ENCODE results near the gene FANCC.
"Not testable (repeated sequence)": the region's sequence is repeated elsewhere in the genome, so short reads cannot be mapped to it uniquely, and the experiment has no call there.

FANCC gene

DNA sequence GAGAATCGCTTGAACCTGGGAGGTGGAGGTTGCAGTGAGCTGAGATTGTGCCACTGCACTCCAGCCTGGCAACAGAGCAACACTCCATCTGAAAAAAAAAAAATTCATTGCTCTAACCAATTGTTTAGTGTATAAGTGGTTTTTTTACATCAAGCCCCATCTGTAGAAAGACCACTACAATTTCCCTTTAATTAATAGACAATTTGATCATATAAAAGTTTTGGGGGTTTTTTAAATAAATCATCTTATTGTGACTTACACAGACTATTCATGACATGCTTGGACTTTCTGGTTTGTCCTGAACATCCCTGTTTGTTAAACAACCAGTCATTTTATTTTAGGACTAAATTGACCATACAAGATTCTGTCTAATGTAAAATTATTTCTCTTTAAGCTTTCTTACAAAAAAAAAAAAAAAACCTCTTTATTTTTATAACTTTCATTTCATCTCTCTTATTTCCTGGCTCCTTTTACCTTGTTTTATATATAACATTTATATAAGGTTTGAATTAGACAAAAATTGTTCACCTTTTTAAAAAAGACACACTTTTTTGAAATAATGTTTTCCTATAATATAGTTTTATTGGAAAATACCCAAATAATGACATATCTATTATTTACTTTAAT is 9.8 kb upstream of the FANCC start:
- no peak for DNase-seq

GRCh38 chr9:95325221-95325620 is 7.7 kb upstream of the FANCC start:
- DNase-seq = no peak

GRCh38 chr9:95317893-95318211 is 343 bp upstream of the FANCC start:
- no peak for DNase-seq

- DNase-seq = no peak
These were observed 753 bp downstream of the FANCC start for GRCh38 chr9:95316794-95317118.

DNA sequence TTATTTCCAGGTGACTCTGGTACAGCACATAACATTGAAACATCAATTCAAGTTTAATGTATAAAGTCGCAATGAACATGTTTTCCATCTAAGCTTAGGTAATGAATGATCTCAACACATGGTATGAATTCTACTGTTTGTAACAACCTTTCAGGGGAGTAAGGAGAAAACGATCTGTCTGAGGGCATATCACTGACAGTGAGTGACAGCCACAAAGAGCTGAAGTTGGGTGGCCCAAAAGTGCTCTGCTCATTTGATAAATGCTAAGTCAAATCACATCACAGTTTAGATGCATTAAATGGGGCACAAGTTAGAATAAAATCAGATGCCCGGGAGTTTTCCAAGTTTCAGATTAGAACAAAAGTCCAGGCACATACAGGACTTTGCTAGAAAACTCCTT is 1.2 kb downstream of the FANCC start:
- no peak for DNase-seq

DNA sequence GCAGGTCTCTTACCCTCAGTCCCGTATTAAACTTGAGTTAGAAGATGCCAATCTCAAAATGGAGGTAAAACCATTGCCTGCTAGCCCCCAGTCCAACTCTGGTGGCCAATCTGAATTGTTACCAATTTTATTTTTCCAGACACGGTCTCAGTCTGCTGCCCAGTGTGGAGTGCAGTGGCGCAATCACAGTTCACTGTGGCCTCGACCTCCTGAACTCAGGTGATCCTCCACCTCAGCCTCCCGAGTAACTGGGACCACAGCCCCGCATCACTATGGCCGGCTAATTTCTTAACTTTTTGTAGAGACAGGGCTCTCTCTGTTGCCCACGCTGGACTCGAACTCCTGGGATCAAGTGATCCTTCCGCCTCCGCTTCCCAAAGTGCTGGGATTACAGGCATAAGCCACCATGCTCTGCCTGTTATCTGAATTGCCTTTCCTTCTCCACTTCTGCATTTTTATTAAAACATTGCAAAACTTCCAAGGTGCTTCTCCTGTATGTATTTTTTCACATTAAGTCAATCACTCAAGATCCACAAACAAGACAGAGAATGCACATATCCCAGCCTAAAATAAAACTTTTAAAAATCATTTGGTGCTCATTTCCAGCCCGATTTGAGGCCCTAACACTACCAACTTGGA is 2.3 kb downstream of the FANCC start:
- no peak for DNase-seq

DNA sequence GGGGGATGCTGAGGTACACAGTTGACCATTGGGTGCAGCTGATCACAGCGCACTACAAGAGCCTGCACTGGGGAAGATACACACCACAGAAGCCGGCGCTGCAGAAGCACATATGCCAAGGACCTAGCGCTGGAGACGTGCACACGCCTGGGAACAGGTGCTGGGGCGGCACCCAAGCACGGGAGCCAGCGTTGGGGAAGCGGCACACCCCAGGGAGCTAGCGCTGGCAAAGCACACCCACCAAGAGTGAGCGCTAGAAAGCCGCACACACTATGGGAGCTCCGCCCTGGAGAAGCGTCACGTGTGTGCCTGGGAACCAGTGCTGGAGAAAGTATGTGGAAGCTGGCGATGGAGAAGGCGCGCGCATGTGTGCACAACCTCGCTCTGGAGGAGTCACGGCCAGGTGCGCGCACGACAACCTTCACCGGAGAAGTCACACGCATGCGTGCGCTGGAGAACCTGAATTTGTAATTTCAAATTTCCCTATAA is 4.5 kb downstream of the FANCC start:
- no peak for DNase-seq

DNA sequence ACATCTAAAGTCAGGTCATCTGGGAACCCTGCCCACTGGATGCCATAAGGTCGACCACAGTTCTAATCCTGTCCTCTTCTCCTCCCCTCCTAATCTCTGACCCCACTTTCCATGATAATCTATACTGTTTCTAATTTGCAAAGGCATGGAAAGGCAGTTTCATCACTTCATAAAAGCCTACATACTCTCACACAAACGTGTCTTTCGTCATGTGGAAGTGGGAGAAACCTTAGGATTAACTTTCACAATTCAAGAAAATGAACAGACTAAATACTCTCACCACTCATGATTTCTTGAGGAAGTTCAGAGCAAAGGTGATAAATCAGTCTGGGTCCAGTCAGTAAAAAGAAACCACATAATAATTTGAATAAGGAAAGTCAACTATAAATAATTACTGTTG is 5.5 kb downstream of the FANCC start:
- DNase-seq = no peak

DNA sequence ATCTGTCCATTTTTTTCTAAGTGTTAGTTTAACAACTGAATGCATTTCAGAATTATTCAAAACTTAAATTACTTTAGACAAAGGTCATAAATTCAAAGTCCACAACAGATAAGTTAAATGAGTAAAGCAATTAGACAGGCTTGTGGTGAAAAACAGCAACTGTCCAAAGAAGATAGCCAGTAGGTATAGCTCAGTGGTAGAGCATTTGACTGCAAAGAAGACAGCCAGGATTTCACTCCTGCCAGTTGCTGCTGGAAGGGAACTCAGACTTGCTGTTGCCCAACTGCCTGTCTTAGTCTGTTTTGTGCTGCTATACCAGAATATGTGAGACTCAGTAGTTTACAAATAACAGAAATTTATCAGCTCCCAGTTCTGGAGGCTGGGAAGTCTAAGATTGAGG is 10.0 kb downstream of the FANCC start:
- no peak for DNase-seq

DNA sequence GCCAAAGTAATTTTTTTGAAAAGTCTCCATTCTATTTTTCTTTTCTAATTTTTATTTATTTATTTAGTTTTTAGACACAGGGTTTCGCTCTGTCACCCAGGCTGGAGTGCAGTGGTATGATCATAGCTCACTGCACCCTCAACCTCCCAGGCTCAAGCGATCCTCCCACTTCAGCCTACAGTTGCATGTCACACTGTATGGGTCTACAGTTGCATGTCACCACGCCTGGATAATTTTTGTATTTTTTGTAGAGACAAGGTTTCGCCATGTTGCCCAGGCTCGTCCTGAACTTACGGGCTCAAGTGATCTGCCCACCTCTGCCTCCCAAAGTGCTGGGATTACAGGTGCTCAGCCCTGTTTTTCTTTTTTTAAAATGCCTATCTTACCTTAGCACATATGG is 10.7 kb downstream of the FANCC start:
- DNase-seq = no peak

DNA sequence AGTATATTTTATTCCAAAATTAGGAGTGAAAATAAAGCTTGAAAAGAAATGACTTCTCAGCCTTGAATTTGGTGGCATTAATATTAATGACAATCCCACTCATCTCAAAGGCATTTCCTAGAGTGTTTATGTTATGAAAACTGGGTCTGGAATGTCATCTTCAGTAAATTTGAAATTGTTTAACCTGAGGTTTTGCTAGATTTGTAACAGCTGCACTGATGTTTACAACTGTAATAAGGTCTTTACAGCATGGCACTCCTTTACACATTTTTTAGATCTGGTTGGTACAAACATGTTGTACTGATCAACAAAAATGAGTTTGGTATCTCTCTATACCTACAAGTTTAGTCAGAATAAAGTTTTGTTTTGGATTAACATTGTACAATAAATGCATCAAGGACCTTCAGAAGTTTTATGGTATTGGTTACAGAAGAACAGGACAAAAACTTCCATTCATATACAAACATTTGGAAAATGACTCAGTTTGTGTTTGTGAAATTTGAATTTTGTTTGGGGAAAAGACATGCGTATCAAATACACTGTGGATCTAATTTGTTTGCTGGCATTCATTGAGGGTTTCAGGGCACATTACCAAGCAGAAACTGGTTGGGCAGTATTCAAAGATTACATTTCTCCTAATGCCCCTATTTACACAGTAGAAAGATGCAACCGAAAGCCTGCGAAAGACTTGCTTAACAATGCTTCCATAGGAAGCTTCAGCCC is 11.6 kb downstream of the FANCC start:
- DNase-seq = no peak

DNA sequence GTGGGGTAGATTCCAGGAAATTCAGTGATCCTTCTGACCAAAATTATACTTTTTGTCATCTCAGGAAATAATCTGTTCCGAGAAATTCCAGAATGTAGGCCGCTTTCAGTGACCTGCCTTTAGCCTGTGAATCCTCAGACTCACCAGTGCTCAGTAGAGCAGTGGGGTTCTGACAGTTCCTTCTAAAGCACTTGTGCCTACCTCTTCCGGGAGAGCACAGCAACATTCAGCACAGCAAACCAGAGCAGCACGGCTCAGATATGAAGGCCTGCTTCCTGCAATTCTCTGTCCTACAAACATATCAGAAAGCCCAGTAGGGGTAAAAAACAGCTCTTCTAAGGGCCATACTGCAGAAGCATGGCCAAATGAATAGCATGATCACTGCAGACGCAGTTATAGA is 15.0 kb downstream of the FANCC start:
- no peak for DNase-seq

GRCh38 chr9:95297760-95298159 is 19.7 kb downstream of the FANCC start:
- no peak for DNase-seq

- no peak for DNase-seq
These were observed 20.2 kb downstream of the FANCC start for GRCh38 chr9:95297316-95297715.

DNA sequence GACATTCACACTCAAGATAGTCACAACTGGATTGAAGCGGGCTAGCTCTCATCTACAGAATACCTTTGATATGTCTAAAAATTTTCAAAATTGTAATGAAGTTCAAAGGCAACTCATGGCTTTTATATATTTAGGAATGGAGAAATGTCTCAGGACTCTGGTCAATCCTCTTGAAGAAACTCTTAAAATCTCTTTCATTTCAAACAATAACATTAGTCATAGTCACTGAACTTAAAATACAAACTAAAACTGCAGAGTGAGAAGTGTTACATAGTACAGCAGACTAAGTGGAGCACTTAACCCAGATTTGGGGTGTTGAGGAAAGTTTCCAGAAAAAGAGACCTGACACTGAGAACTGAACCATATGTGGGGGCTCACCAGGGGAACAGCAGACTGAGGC is 20.7 kb downstream of the FANCC start:
- no peak for DNase-seq

DNA sequence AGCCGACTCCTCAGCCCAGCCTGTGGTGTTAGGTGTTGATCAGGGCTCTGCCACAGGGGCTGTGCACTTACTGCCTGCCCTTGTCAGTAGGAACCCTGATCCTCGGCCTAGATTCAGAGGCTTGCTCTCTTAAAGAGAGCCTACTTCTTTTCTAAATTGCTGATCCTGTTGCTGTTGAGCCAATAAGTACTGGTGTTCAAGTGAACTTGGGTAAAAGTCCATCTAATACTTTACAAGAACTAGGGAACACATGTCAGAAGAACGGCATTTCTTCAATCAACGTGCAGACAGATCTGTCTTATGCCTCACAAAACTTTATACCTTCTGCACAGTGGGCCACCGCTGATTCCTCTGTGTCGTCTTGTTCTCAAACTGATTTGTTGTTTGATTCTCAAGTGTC is 24.2 kb downstream of the FANCC start:
- not testable (repeated sequence) for DNase-seq

DNA sequence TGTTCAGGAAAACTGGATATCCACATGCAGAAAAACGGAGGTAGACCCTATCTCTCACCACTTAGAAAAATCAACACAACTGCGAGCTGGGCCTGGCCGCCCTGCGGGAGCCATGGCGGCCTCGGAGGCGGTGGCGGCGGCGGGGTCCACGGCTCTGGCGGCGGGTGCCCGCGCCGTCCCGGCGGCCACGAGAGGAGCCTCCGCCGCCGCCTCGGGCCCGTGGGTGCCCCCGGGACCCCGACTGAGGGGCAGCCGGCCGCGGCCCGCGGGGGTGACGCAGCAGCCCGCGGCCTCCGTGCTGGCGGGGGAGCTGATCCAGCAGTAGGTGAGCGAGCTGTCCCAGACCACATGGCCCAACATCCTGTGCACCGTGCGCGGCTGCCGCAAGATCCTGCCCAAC is 25.3 kb downstream of the FANCC start:
- no peak for DNase-seq

DNA sequence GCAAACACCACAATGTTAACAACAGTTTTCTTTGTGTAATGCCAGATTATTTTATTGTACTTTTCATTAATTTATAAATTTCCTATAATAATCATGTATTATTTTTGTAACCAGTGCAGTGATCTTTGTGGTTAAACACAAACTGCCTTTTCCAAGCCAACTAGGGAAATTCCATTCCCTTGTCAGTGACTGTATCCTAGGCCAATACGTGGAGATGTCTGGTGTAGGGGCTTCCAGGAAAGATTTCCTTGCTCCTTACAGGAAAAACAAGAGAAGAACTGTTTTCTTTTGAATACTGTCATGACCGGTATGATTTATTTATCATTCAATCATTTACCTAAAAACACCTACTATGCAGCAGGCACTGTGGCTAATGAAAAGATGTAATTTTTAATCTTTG is 31.4 kb downstream of the FANCC start:
- DNase-seq = no peak

GRCh38 chr9:95285307-95285706 is 32.2 kb downstream of the FANCC start:
- DNase-seq = no peak

GRCh38 chr9:95284162-95285080 is 33.1 kb downstream of the FANCC start:
- DNase-seq = no peak

DNA sequence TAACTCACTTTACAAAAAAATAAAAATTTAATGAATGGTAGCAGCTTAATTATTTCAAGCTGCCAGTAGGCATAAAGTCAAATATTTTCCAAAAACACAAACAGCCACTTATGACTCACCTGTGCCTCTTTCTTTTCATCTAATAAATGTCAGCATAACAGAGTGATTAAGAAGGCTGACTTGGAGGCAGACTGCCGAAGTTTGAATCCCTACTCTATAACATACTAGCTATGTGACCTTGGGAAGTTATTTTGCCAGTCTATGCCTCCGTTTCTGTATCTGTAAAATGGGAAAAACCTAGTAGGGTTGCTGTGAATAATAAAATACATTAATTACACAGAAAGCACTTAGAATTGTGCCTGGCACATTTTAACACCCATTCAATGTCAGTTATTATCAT is 33.8 kb downstream of the FANCC start:
- DNase-seq = no peak

DNA sequence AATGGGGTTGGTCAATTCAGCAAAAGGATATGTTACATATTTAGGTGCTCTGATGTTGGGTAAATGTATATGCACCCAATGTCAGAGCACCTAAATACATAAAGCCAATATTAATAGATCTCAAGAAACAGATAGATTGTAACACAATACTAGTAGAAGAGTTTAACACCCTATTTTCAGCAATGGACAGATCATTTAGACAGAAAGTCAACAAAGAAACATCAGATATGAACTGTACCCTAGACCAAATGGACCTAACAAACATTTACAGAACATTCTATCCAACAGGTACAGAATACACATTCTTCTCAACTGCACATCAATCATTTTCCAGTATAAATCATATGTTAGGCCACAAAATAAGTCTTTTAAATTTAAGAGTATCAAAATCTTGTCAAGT is 35.2 kb downstream of the FANCC start:
- no peak for DNase-seq

DNA sequence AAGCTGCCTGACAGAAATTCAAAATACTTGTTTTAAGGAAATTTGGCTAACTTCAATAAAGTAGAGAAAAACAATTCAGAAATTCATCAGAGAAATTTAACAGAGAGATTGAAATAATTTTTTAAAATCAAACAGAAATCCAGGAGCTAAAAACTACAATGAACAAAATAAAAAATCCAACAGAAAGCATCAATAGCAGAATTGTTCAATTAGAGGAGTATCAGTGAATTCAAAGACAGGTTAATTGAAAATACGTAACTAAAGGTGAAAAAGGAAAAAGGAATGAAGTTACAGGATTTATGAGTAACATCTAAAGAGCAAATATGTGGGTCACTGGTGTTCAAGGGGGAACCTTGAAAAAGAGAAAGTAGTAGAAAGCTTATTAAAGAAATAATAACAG is 36.8 kb downstream of the FANCC start:
- no peak for DNase-seq

DNA sequence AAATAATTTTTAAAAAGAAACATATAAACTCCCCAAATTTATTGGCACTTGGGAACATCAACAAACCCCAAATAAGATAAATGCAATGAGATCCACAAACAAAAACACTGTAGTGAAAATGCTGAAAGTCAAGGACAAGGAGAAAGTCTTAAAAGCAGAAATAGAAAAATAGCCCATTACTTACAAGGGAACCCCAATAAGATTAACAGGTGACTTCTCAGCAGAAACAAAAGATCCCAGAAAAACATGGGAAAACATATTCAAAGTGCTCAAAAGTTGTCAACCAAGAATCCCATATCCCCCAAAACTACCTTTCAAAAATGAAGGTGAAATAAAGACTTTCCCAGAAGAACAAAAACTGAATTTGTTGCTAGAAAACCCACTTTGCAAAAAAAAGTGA is 40.0 kb downstream of the FANCC start:
- no peak for DNase-seq
